Cardiac muscle cell (in vitro differentiated cells and primary cell): Measurements from ENCODE around the gene ZSWIM6. TPM values are rescaled to one million over a fixed set of nuclear protein-coding genes. Genes with fewer than 3 reads are reported as not detected.

Experiments
- DNase-seq, 2 donors: peaks; one replicate each; pipeline versions ENCODE4 v3.0.0 to v3.0.0-alpha.2; 2010 to 2017; ENCODE audit warnings: low read depth in 1 of 2, low spot score in 1 of 2
- H3K27ac ChIP-seq: fragments of 200-600 bp; sonication (generic); 2 replicates; pipeline ENCODE4 v1.5.1; 2016
- H3K27me3 ChIP-seq: fragments of 200-600 bp; sonication (generic); 2 replicates; pipeline ENCODE4 v1.6.0; 2016; ENCODE audit warnings: control low read depth
- H3K36me3 ChIP-seq: fragments of 200-600 bp; sonication (generic); 2 replicates; pipeline ENCODE4 v1.5.1; 2016; ENCODE audit warnings: control low read depth
- H3K4me1 ChIP-seq: fragments of 200-600 bp; sonication (generic); 2 replicates; pipeline ENCODE4 v1.8.1; 2017; ENCODE audit warnings: low read depth, mild to moderate bottlenecking, mixed run types
- H3K4me3 ChIP-seq: fragments of 200-600 bp; sonication (generic); 2 replicates; pipeline ENCODE4 v1.5.1; 2016; ENCODE audit warnings: mild to moderate bottlenecking
- H3K9me3 ChIP-seq: fragments of 200-600 bp; sonication (generic); 2 replicates; pipeline ENCODE4 v1.5.1; 2017; ENCODE audit warnings: low read depth, mild to moderate bottlenecking, control low read depth
- polyA plus RNA-seq: library from polyadenylated mRNA; unstranded; fragments of >200 nt; fragmentation: Nextera tagmentation; extraction: Ambion mirVana; gene quantifications from 2 replicates; pipeline ENCODE4 v1.2.1, GENCODE V29; 2016
- total RNA-seq: library from RNA; depleted of rRNA; stranded (reverse); fragments of >200 nt; gene quantifications from 2 replicates; pipeline ENCODE4 v1.2.3, GENCODE V29; 2016
- TF ChIP-seq, protein P1 (sequence below): IDR thresholded peaks from 2 replicates; pipeline ENCODE4 v1.5.1; 2012; ENCODE audit warnings: low read depth, mild to moderate bottlenecking, low read length

The ZSWIM6 gene
- total and polyA plus RNA-seq, 2 experiments from 2014 or later: 3.4 to 8.3 TPM

DNA sequence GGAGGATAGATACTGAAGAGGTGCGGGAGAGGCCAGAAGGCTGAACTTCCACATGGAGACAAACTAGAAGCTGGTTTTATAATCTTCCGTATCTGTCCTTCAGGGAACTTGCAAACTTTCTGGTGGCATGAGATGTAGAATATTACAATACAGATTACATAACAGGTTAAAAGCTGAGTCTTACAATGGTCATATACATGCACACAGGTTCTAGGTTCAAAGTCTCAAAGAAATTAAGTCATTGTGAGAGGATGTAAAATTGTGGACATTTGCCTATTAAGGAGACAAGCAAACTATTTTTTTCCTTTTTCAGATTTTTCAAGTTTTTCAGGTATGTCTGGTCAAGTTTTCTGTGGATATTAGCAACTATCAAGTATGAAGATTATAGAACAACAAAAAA, 10.4 kb upstream of the ZSWIM6 start:
- H3K4me3 ChIP-seq: no peak overlapping the region

DNA sequence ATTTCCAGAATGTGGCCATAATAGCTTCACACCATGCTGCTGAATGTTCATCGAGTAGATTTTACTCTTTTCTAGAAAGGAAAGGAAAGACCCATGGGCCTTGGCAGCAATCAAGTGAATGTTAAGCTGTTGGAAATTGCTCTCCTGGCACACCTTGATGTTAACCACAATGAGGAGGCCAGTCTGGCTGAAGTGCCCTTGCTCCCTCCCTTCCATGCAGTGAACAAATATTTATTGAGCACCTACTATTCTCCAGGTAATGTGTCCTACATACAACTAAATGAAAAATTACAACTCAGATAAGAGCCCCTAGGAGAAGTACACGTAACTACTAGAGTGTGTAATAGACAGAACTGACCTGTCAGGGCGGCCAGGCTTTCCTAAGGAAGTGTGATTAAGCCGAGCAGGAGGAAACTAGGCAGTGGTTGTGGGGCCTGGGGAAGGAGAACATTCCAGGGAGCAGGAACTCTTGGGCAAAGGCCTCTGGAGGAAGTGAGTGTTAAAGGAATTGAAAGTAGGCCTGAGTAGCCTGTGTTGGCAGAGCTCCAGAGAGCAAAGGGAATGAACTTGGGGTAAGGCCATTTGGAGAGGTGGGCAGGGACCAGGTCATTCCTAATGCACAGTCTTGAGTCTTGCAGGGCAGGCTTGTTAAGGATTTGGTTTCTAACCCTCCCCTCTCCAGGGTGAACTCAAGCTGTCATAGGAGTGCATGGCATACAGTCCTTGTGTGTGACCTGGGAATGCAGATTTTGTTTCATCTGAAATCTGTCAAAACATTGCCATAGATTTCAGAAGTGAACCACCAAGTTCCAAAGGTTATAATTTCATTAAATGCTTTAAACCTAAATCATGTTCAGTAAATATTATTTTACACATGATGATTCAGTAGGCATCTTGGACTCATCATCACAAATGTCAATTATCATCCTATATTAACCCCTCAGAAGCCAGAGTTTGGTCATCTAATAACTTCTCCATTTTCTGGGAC, 9.0 kb upstream of the ZSWIM6 start:
- Histone ChIP-seq H3K9me3 (no peaks in the 10 kb centered on the region), H3K4me1 (no peaks in the 10 kb centered on the region), H3K36me3 (no peaks in the 10 kb centered on the region), H3K27ac (no peak overlapping the region), H3K4me3 (no peak overlapping the region), H3K27me3 (no peaks in the 10 kb centered on the region)
- TF ChIP-seq, protein P1, sequence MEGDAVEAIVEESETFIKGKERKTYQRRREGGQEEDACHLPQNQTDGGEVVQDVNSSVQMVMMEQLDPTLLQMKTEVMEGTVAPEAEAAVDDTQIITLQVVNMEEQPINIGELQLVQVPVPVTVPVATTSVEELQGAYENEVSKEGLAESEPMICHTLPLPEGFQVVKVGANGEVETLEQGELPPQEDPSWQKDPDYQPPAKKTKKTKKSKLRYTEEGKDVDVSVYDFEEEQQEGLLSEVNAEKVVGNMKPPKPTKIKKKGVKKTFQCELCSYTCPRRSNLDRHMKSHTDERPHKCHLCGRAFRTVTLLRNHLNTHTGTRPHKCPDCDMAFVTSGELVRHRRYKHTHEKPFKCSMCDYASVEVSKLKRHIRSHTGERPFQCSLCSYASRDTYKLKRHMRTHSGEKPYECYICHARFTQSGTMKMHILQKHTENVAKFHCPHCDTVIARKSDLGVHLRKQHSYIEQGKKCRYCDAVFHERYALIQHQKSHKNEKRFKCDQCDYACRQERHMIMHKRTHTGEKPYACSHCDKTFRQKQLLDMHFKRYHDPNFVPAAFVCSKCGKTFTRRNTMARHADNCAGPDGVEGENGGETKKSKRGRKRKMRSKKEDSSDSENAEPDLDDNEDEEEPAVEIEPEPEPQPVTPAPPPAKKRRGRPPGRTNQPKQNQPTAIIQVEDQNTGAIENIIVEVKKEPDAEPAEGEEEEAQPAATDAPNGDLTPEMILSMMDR: no peak
- peak in 1 of 2 donors; percentile 76 for DNase-seq

More for the DNA sequence above, 10.4 kb upstream of the ZSWIM6 start:
- Histone ChIP-seq H3K27me3 (no peaks in the 10 kb centered on the region), H3K4me1 (no peaks in the 10 kb centered on the region), H3K27ac (no peak overlapping the region), H3K36me3 (no peaks in the 10 kb centered on the region), H3K9me3 (no peaks in the 10 kb centered on the region)
- TF ChIP-seq, protein P1: no peak
- no peak for DNase-seq

DNA sequence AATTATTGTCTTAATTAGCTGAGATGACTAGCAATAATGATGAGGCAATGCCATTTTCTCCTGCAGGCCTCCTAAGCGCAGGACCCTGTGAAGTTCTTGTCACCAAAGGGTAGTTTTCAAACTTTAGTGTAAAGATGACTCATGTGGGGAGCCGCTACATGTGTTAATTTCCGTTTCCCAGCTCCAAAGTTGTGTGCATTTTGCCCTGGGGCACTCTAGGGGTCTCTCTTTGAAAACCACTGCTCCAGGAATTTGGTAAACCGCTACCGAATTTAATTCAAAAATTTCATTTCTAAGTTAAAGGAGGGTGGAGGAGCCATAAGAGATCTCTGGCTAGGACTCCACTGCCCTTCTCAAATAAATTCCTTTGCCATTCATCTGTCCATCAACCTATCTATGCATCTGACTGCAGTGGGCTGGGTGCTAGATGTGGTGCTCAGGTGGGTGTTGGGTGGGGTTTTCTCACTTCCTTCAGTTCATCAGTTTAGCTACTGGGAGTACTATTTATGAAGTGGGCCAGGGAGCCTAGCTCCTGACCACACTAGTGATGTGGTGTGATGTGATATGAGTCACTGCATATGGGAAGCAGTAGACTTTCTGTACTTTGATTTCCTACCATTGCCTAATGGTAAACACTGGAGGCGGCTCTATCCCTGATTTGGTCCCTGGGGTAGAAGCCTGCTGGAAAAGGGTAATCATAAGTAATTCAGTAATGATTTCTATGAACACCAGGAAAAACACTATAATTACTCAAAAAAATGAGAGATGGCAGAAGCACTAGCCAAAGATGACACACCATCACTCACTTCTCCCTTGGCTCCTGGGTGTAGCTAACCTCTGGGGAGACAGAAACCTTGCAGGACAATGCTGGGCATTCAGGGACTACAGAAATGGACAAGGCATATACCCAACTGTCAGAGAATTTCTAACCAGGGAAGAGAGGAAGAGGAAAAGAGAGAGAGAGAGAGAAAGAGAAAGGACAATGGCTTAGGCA, 4.0 kb upstream of the ZSWIM6 start:
- Histone ChIP-seq H3K36me3 (no peaks in the 10 kb centered on the region), H3K9me3 (no peaks in the 10 kb centered on the region), H3K4me1 (peaks cover 10% of the 10 kb centered on the region), H3K4me3 (no peak overlapping the region), H3K27ac (no peak overlapping the region), H3K27me3 (no peaks in the 10 kb centered on the region)
- DNase-seq: peak in 1 of 2 donors; percentile 86
- TF ChIP-seq, protein P1: peak; percentile 34

DNA sequence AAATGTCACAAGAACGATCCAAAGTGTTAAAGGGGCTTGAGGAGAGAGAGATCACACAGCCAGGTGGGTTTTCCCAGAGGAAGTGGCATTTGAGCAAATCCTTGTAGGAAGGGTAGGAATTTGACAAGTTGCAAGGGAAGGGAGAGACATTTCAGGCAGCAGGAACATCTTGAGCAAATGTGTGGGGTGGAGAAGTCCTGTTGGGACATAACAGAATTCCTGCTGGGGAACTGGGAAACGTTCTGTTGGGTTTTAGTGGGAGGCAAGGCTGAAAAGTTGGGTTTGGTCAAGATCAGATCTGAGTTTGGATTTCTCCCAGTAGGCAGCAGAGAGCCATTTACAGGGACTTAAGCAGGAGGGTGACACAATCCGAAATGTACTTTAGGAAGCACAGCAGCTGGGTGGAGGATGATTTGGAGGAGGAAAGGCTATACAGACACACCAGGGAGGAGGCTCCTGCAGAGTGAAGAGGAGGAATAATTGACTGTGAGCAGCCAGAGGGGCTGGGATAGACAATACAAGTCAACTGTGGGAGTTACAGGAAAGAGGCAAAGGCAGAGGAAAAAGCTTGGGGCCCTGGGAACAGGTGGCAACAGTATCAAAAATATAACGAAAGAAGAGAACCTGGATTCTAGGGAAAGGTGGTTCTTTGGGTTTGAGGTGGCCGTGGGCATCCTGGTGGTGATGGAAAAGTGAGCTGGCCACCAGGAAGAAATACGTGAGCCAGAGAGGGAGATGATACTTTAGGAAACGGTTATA, 3.1 kb upstream of the ZSWIM6 start:
- no peaks in the 10 kb centered on the region for H3K9me3 ChIP-seq
- no peak overlapping the region for H3K27ac ChIP-seq
- no peak overlapping the region for H3K4me3 ChIP-seq
- H3K27me3 ChIP-seq: no peaks in the 10 kb centered on the region
- H3K36me3 ChIP-seq: no peaks in the 10 kb centered on the region
- TF ChIP-seq, protein P1: no peak
- no peak for DNase-seq
- peaks cover 10% of the 10 kb centered on the region for H3K4me1 ChIP-seq
